HFF-Myc (cell line): ENCODE data around the gene PEAR1.
A peak's percentile ranks its signal among the peaks of the same experiment; 100 is the strongest.
"Not testable (repeated sequence)": the region's sequence is repeated elsewhere in the genome, so short reads cannot be mapped to it uniquely, and the experiment has no call there.

Experiments used
- DNase-seq: peaks from one replicate; pipeline ENCODE4 v3.0.0-alpha.2; 2011; ENCODE audit warnings: low read depth; ENCODE audit errors: extremely low read depth
- H3K4me3 ChIP-seq: replicated peaks from 2 replicates; pipeline ENCODE4 v1.5.1; 2011; ENCODE audit warnings: low read depth, mild to moderate bottlenecking, control low read depth, low read length
- TF ChIP-seq, protein P1 (sequence below): IDR thresholded peaks from 2 replicates; pipeline ENCODE4 v1.5.1; 2012; ENCODE audit warnings: mild to moderate bottlenecking, low read depth, low read length, control low read depth; ENCODE audit errors: missing control alignments

PEAR1 gene

DNA sequence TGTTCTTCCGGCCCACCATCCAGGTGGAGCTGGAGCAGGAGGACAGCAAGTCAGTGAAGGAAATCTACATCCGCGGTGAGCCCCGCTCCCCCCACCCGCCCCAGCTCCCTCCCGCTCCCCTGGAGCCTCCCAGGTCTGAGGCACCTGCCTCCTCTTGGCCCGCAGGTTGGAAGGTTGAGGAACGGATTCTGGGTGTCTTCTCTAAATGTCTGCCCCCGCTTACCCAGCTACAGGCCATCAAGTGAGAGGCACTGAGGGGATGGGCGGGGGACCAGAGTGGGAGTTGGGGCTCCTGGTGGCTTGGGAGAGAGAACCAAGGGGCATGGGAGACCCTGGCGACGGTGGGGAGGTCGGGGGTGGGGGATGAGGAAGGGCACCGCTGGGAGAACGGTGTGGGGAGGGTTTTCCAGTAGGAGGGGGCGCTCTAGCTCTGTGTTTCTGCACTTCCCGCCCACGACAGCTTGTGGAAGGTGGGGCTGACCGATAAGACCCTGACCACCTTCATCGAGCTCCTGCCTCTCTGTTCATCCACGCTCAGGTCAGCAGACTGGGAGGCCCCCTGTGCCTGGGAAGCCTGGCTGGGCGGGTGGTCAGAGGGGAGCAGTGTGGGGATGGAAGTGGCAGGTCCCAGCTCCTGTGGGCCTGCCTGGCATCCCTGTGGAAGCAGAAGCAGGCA lies 31.1 kb downstream of the PEAR1 start:
- TF ChIP-seq, protein P1, sequence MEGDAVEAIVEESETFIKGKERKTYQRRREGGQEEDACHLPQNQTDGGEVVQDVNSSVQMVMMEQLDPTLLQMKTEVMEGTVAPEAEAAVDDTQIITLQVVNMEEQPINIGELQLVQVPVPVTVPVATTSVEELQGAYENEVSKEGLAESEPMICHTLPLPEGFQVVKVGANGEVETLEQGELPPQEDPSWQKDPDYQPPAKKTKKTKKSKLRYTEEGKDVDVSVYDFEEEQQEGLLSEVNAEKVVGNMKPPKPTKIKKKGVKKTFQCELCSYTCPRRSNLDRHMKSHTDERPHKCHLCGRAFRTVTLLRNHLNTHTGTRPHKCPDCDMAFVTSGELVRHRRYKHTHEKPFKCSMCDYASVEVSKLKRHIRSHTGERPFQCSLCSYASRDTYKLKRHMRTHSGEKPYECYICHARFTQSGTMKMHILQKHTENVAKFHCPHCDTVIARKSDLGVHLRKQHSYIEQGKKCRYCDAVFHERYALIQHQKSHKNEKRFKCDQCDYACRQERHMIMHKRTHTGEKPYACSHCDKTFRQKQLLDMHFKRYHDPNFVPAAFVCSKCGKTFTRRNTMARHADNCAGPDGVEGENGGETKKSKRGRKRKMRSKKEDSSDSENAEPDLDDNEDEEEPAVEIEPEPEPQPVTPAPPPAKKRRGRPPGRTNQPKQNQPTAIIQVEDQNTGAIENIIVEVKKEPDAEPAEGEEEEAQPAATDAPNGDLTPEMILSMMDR: no peak
- DNase-seq: no peak
- H3K4me3 ChIP-seq: no peak overlapping the region

GRCh38 chr1:156925154-156926010 lies 31.9 kb downstream of the PEAR1 start:
- TF ChIP-seq, protein P1: no peak
- H3K4me3 ChIP-seq: no peak overlapping the region

GRCh38 chr1:156926175-156926574 lies 32.7 kb downstream of the PEAR1 start:
- H3K4me3 ChIP-seq: no peak overlapping the region
- TF ChIP-seq, protein P1: no peak
- DNase-seq: peak; percentile 56

More at GRCh38 chr1:156925154-156926010, 31.9 kb downstream of the PEAR1 start:
- no peak for DNase-seq

- H3K4me3 ChIP-seq, DNase-seq: not testable (repeated sequence)
Observed at GRCh38 chr1:156926695-156927094, 33.2 kb downstream of the PEAR1 start.

DNA sequence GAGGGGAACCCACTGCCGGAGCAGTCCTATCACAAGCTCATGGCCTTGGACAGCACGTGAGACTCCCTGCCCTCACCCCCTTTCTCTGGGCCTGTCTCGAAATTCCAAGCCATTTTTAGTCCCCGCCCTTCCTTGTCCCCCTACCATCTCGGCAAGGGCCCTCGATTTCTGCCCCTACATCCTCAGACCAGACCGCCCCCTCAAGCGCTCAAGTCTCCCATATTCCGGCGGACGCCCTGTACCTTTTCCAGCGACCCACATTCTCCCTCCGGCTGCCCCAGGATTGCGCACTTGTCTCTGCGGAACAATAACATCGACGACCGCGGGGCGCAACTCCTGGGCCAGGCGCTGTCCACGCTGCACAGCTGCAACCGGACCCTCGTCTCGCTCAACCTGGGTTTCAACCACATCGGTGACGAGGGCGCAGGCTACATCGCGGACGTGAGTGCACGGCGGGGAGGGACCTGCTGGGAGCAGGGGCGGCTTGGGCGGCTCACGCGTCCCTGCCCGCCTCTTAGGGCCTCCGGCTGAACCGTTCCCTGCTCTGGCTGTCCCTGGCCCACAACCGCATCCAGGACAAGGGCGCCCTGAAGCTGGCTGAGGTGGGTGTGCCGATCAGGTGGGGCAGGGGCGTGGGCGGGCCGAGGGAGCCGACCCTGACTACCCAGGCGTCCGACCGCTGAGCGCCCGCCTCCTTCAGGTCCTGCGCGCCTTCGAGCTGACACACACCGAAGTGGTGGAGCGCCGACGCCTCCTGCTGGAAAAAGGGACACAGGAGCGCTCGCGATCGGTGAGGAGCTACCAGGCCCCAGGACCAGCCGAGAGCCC lies 33.9 kb downstream of the PEAR1 start:
- TF ChIP-seq, protein P1: peak; percentile 79
- peak; percentile 29 for DNase-seq
- H3K4me3 ChIP-seq: peak overlapping the region; percentile 33

GRCh38 chr1:156928043-156928602 lies 34.6 kb downstream of the PEAR1 start:
- H3K4me3 ChIP-seq: no peak overlapping the region
- TF ChIP-seq, protein P1: no peak
- DNase-seq: no peak
